HG03469 (cell line): Measurements from ENCODE around the gene SGCE.

Experiments
- ATAC-seq: cut with Tn5 transposase; IDR thresholded peaks from one replicate; pipeline ENCODE4 v1.9.1; 2021; ENCODE audit warnings: mild to moderate bottlenecking, moderate library complexity, moderate number of reproducible peaks; ENCODE audit not compliant: unreplicated experiment

Gene SGCE

DNA sequence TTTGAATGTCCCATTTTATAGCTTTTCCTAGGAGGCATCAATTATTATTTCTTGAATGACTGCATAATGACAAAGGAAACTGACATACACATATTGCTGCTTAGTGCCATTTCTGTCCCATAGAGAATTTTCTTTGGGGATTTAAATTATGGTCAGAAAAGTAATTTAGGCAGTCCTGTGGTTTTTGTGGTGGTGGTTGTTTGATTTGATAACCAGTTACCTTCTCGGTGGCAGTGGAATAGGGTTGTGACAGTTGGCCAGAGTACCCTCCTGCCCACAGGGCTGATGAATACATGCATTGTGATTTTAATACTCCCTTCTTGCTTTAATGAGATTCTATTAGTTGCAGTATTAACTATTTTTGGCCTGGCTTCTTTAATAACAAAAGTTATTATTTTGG lies 6.6 kb upstream of the SGCE start:
- no peak for ATAC-seq

DNA sequence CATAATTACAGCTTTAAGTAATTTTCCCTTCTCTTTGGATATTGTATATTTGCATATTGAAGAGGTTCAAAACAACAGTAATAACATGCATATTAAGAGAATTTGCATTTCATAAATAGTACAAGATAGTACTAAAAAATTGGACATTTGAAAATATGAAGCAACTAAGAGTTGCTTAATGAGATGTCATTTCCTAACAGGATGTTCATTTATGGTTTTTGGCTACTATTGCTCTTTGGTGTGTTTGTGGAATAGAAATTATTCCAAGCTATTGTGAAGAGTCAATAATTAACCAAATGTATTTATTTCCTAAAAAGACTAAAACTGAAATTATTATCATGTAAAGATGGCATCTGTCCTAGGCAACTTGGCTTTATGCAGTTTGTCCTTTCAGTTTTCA lies 4.1 kb upstream of the SGCE start:
- no peak for ATAC-seq

DNA sequence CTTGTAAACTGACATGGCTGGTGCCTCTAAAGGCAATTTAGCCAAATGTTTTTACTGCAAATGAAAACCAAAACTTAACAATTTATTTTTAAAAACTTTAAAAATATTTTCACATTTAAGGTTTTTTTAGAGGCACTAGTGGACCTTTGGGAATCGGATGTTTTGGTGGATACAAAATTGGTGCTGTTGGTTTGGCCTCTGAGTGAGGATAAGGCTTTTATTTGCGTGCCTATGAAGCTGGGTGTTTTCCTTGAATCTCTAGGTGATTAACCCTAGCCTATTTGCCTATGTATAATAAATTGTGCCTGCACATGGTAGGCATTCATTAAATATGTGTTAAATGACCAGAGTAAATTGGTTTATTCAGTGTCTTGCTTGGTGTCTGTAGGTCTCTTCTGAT lies 2.9 kb upstream of the SGCE start:
- ATAC-seq: no peak

DNA sequence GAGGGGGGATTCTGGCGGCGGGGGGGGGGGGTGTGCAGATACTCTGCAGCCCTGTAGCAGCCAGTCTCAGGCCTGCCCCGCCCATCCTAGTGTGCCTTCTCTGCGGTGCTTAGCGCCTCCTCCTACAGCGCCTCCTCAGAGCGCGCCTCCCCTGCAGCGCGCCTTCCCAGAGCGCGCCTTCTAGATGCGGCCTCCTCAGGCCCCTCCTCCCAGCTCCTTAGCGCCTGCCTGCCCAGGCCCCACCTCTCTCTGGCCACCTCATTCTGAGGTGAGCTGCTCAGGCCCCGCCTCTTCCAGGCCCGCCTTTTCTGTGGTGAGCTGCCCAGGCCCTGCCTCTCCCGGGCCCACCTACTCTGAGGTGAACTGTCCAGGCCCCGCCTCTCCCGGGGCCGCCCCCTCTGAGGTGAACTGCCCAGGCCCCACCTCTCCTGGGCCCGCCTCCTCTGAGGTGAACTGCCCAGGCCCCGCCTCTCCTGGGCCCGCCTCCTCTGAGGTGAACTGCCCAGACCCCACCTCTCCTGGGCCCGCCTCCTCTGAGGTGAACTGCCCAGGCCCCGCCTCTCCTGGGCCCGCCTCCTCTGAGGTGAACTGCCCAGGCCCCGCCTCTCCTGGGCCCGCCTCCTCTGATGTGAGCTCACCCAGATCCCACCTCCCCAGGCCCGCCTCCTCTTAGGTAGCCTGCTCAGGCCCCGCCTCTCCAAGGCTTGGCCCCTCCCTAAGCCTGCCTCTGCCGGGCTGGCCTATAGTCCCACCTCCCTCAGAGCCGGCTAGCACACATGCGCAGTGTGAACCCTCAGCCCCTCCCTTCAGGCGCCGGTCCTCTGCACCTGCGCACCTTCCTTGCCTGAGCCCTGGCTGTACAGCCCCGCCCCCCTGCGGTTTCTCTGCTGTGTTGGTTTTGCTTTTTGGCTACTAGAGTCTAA lies 2.1 kb upstream of the SGCE start:
- peak; percentile 79 for ATAC-seq

DNA sequence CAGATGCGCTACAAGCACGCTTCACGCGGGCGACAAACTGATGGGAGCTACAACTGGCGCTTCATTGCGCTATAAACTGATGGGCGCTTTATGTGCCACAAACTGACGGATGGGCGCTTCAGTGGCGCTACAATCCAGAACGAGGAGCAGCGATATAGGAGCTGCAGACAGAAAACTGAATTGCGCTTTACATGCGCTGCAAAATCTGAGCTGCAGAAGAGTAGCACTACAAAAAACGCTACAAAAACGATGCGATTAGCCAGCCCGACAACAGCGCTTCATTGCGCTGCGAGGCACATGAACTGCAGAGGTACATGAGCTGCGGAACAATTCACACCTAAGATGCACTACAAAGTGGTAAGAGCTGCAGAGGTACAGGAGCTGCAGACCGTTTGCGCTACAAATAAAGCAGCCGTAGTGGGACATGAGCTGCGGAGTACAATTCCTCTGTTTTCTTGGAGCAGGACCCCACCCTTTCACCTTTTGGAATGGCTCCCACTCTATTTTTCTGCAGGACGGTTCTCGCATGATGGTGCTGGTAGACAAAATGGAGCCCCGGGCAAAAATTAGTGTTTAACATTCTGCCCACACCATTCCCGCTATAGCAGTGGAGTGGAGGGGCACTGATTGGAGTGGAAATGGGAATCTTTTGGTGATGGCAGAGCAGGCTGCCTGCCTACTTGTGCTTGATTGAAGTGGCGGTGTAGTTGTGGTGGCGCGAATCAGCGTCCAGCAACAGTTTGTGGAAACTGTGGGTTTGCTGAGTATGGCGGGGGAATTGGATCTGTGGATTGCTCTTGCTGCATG lies 1.2 kb upstream of the SGCE start:
- no peak for ATAC-seq

DNA sequence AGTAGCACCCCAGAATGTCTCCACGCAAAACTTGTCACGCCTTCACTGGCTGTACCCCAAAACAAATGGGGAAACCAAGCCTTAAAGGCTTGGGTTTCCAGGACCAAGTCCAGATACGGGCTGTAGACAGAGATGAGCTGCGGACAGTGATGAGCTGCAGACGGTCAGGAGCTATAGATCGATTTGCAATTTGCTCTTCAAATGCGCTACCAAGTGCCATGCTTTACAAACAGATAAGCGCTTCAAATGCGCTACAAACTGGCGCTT lies 658 bp upstream of the SGCE start:
- ATAC-seq: no peak

DNA sequence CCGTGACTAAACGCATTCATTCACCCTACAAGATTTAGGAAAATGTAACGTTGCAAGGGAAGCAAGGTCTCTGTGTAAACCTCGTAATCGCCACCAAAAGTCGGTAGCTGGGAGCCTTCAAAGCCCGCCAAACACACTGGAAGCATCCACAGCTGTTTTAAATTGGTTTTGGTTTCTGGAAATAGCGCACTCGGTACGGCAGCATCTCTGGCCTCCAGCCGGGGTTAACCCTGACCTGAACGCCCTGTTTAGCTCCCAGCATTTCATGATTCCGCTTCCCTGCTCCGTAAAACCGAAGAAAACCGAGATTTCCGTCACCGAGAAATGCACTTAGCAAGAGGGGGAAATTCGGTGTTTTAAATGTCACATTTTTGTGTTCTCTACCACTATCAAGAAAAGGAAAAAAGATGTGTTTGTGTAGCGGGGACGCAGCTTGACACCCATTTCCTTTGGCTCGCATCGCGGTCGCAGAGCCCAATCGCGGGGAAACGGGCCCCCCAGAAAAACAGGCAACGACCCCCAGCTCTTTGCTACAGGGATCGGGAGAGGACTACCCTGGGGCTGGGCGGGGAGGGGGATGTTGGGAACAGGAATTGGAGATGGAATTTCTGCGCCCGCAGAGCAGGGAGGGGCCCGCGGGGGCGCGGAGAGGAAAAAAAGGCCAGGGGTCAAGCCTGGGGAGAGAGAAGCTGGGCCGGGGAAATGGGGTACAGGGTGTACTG lies 646 bp downstream of the SGCE start:
- no peak for ATAC-seq

DNA sequence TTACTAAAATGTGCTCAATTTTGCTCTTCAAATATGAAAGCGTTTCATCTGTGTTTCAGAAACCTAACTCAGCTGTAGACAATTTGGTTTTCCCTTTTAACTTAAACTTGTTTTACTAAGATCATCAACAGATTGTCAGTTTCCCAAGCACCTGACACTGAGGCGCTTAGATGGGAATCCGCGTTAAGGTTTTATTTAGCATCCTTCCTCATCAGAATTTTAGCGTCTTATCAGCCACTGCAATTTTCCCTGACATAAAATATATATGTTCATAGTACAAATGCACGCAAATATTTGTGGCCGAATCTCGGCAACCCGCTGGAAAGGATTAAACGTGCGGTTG lies 1.2 kb downstream of the SGCE start:
- ATAC-seq: no peak

DNA sequence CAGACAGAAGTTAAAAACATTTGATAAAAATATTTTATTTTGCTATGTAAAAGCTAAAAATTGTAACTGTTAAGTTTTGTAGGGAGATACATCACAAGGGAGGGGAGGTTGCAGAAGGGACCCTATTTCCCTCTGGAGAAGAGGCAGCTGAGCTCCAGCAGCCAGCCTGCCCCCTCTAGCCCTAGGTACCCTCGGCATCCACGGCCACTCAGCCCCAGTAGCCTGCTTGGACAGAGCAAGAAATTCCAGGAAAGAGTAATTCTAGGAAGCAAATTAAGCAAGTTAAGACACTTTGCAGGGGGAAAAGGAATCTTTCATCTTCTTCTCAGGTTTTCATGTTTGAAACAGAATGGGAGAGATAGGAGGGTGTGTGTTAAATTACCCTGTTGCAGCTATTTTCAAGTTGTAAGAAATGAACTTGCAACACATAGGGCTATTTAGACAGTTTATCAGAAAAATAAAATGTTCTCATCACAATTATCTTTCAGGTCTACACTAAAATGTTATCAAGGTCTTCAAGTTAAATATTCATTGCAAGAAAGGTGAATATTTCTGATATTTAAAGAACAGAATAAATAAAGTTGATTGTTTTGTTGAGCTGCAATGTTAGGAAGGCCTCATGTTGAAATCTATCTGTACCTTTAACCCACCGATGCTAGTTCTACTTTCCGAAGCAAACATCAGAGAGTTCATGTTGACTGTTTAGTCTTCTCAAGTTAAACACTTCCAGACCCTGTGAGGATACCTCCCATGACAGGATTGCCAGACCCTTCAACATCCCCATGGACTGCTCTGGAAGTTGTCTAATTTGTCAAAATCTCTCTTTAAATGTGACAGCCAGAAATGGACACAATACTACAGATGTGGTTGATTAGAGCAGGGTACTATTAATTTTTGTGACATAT lies 5.5 kb downstream of the SGCE start:
- no peak for ATAC-seq

DNA sequence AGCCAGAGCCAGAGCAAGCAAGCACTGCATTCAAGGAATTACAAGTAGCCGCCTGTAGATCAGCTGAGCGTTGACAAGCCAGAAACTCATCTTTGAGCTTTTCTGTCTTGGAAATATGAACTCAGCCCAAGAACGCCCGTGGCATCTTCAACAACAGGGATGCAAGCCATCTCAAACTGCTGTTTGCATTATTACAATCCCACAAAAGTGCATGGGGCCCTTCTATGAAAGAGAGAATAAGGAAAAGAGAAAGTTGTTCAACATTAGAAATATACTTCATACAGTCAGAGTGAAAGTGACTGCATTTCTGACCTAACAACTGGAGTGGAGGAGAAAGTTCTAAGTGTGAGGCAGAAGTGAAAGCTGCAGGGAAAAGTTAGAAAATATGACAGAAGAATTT lies 6.5 kb downstream of the SGCE start:
- peak; percentile 93 for ATAC-seq

DNA sequence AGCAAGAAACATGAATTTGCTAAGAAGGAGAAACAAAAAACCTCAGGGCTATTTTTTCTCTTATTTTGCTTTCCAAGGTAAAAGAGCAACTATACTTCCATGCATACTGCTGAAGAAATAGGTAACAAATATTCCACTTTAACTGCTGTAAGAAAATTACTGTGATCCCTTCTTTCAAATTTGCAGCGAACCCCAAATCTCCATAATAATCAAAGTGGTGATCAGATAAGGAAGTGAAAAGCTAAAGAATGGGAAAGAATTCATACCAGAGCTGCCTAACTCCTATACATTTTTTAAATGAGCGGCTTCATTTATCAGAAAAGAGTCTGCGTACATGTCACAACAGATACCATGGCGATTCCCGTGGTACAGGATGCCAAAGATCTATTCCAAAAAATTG lies 7.2 kb downstream of the SGCE start:
- no peak for ATAC-seq

DNA sequence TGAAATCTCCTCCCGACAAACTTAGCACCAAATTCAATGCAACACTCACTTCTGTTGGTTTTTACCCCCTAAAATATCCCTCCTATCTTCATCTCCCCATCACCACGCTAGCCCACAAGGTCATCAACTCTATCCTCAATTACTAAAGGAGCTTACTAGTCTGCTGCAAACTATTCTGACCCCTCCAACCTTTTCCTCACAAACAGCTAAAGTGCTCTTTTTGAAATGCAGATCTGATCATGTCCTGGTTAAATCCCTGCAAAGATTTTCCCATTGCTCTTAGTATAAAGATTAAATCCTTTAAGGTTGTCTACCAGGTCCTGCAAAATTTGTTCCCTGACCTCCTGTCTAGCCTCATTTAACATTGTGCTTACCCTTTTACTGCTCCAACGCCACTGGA lies 8.6 kb downstream of the SGCE start:
- ATAC-seq: no peak

DNA sequence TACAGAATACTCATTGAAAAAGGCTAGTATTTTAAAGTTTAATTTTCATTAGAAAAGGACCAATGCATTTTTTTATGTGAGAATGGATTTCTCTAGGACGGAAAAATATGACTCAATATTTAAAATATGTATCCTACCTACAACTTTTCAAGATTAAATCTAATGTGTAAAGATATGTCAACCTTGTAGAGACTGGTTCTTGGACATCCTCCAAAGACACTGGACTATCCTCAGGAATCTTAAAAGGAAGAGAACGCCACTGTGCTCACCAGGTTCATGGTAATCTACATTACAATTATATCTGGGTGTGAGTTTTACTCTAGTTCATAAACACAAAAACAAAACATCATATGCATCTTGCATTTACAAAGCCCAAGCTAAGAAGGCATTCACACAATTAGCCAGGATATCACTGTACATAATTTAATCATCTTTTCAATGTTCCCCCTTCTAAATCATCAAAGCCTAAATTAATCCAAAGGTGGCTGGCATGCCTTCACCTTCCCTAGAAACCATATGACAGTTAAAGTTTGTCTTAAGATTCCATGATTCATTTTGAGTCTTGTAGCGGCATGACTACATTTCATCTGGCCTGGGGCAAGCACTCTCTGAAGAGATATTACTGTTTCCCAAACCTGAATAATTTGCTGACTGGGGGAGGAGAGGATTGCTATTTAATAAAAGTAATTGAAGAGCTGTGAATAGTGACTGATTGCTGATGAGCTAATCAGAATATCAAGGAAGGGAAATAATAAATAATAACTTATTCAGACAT lies 12.0 kb downstream of the SGCE start:
- no peak for ATAC-seq

DNA sequence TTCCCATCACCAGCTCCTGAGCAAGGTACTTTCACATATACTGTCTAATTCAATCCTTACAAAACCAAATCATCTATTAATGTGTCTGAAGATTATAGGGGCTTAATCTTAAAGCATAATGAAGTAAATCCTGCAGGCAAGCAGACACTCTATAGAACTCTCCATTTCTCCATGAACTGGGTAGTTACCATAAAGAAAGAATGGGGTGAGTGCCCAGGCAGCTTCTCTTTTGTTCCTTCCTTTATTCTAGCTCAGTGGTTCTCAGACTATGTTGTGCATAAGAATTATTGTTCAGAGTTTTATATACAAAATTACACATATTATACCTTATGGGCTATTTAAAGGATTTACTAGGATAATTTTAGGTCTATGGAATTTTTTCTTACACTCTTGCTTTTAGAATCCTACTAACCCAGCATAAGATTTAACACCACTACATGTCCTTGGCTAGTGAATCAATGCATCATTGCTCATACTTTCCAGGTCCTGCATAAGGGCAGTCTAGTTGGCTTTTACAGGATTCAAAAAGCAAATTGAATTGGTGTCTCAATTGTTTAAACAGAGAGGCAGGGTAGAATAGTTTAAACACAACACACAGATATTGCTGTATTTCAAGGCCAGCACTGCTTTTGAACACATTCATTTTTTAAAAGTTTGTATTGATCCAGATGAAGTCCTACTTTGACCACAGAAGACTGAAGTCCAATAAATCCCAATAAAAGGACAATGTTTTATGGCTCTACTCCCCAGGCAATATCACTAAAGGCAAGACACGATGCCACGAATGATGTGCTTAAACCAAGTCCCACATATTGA lies 12.9 kb downstream of the SGCE start:
- no peak for ATAC-seq

DNA sequence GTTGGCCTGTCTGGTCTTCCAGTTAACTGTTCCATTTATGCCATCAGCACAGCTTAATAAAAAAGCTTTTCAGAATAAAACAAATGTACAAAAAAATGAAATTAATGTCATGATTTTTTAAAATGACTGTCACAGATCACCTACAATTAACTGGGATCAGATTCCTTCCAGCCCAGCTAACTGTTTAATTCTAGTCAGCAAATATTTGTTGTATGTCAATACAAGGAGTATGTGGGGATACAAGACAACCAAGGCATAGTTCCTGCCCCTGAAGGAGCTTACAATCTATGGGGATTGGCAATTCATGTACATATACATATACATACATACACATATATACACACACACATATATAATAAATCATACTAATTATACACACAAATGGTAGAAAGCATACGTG lies 16.5 kb downstream of the SGCE start:
- ATAC-seq: no peak

DNA sequence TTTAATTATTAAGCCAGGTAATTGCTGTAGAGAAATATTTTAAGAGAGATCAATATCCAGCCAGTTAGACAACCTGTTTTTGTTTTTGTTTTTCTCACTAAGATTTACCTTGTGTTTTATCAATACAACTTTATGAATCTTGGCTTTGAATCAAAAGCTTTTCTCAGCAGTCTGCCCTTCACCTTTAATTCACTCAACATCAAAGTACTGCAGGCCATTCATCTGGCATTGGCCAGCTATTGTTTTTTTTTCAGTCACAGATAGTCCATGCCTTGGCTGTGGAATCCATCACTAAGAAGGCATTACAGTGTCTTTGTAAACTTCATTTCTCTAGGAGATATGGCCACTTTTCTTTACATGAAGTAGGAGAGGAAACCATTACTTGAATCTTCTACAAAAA lies 20.2 kb downstream of the SGCE start:
- no peak for ATAC-seq

DNA sequence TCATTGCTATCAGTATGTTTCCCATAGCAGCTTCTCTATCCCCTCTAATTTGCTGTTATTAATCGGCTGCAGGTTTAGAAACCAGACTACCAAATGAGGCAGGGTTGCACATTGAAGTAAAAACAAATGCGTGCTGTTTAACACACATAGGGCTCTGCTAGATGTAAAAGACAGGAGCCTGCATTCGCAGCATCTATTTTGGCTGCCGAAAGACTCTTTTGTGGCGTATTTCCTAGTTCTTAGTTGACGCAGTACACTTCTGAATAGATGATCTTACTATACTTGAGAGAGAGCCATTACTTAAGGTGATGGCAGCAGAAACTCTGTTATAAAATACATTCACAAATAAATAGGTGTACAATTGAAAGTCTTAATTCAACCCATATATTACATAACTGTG lies 21.4 kb downstream of the SGCE start:
- ATAC-seq: no peak

DNA sequence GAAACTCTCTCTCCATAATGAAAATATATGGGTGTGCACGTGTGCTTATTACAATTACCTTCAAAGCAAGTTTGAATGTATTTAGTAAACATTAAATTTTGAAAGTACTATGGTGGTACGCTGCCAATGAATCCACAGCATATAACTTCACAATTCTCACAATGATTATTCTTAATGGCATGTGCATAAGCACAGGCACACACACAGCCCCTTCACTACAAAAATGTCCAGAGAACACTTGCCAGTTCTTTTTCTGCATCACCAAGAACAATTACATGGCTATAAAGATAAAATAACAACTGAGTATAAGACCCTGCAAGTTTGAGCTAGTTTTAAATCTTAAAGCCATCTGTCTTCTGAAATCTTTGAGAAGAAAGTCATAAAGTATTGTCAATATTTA lies 22.2 kb downstream of the SGCE start:
- no peak for ATAC-seq

DNA sequence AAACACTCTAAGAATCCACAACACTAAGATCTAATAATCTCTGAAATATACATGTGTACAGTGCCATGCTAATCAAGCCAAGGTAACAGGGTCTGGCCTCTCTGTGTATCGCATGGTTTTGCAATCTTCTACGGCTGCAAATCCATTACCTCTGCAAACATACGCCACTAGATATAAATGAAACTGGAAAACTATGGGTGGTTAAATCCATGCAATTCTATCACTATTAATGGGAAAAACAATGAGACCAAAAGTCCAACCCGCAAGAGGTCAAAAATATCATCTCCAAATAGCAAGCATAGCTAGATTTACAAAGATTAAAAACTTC lies 23.0 kb downstream of the SGCE start:
- ATAC-seq: no peak
